DMS114 treated with DMSO at 0.1 percent for 48 hours (cell line): ENCODE results near the gene MACF1.

Experiments
- DNase-seq: peaks from one replicate; lab custom pipeline; 2025; ENCODE audit not compliant: unreplicated experiment; lab: John Stamatoyannopoulos, UW

MACF1 gene

GRCh38 chr1:39213511-39214002 is 9.1 kb downstream of the MACF1 start:
- no peak for DNase-seq

GRCh38 chr1:39214021-39214713 is 9.7 kb downstream of the MACF1 start:
- no peak for DNase-seq

- DNase-seq, result no peak
These were observed 10.2 kb downstream of the MACF1 start for GRCh38 chr1:39214714-39214997.

- no peak for DNase-seq
These were observed 10.7 kb downstream of the MACF1 start for GRCh38 chr1:39214998-39215873.

GRCh38 chr1:39216771-39217170 is 12.3 kb downstream of the MACF1 start:
- no peak for DNase-seq

- DNase-seq, result no peak
These were observed 16.7 kb downstream of the MACF1 start for GRCh38 chr1:39220891-39221870.

- no peak for DNase-seq
These were observed 19.9 kb downstream of the MACF1 start for GRCh38 chr1:39224295-39224829.

- no peak for DNase-seq
These were observed 22.3 kb downstream of the MACF1 start for GRCh38 chr1:39226836-39227235.

- no peak for DNase-seq
These were observed 23.8 kb downstream of the MACF1 start for GRCh38 chr1:39228252-39228651.

GRCh38 chr1:39229504-39229903 is 25.0 kb downstream of the MACF1 start:
- DNase-seq, result no peak

- no peak for DNase-seq
These were observed 26.0 kb downstream of the MACF1 start for GRCh38 chr1:39230261-39231190.

- no peak for DNase-seq
These were observed 32.5 kb downstream of the MACF1 start for GRCh38 chr1:39236971-39237370.

- no peak for DNase-seq
These were observed 34.0 kb downstream of the MACF1 start for GRCh38 chr1:39238476-39238875.

- DNase-seq, result no peak
These were observed 35.5 kb downstream of the MACF1 start for GRCh38 chr1:39239968-39240367.

- DNase-seq, result no peak
These were observed 38.8 kb downstream of the MACF1 start for GRCh38 chr1:39243302-39243701.

GRCh38 chr1:39250460-39251240 is 46.2 kb downstream of the MACF1 start:
- no peak for DNase-seq

GRCh38 chr1:39255222-39255621 is 50.7 kb downstream of the MACF1 start:
- no peak for DNase-seq

GRCh38 chr1:39258146-39258924 is 53.8 kb downstream of the MACF1 start:
- DNase-seq, result peak; percentile 36
